ENCODE measurements around the gene SDHB. TPM values are rescaled to one million over a fixed set of nuclear protein-coding genes. Genes with fewer than 3 reads are reported as not detected.

SDHB gene
- total RNA-seq, 4 donors from 2014 or later, result 238 to 405 (median 328) TPM

DNA sequence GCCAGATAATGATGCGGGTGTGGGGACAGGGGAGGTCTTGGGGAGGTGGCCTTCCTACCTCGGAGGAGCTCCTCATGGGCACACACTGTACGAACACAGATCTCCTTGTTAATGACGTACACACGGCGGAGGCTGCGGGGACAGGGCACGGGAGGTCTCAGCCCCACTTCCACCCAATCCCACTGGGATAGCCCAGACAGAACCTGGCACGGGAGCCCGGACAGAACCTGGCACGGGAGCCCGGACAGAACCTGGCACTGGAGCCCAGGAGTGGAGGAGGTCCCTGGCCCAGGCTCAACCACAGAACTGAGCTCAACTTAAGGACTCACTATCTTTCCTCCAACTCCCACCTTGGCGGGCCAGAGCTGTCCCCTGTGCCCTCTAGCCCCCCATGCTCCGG is 78.6 kb downstream of the SDHB start:
- in situ Hi-C loops (cut with MboI; ENCODE audit: low sequenced_read_pairs in 4 of 4), result no loop called here
- Histone ChIP-seq H3K4me1 (no peaks in the 10 kb centered on the region), H3K36me3 (no peaks in the 10 kb centered on the region), H3K27ac (no peak overlapping the region), H3K4me3 (no peak overlapping the region), H3K27me3 (peaks cover 0 to 4% (median 0%) of the 10 kb centered on the region in 3 donors), H3K9me3 (no peaks in the 10 kb centered on the region)
- intact Hi-C loops (cut with DNase I; ENCODE audit: low total_unique reads), result no loop called here
- ATAC-seq (no peak), DNase-seq (no peak)
- TF ChIP-seq POLR2A (IDR thresholded peaks at IDR 0.05), result no peak
- TF ChIP-seq, protein P1, sequence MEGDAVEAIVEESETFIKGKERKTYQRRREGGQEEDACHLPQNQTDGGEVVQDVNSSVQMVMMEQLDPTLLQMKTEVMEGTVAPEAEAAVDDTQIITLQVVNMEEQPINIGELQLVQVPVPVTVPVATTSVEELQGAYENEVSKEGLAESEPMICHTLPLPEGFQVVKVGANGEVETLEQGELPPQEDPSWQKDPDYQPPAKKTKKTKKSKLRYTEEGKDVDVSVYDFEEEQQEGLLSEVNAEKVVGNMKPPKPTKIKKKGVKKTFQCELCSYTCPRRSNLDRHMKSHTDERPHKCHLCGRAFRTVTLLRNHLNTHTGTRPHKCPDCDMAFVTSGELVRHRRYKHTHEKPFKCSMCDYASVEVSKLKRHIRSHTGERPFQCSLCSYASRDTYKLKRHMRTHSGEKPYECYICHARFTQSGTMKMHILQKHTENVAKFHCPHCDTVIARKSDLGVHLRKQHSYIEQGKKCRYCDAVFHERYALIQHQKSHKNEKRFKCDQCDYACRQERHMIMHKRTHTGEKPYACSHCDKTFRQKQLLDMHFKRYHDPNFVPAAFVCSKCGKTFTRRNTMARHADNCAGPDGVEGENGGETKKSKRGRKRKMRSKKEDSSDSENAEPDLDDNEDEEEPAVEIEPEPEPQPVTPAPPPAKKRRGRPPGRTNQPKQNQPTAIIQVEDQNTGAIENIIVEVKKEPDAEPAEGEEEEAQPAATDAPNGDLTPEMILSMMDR (IDR thresholded peaks at IDR 0.05 in 4 of 5, conservative IDR thresholded peaks at IDR 0.05 in 1 of 5), result no peak

DNA sequence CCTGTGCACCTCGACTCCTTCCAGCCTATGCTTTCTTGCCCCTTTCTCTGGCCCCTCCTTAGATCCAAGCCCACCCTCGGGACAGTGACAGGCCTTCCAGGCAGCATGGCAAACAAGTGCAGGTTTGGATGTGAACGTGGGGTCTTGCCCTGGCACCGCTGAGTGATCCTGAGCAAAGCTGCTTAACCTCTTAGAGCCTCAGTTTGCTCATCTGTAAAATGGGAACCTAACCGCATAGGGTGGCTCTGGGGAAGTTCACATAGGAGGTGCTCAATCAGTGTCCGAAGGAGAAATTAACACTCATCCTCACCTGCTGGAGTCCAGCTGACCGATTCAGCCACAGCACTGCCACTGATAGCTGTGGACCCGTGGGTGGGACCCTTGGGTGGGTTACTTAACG is 80.6 kb downstream of the SDHB start:
- ATAC-seq (no peak), DNase-seq (no peak)
- TF ChIP-seq, protein P1 (IDR thresholded peaks at IDR 0.05 in 4 of 5, conservative IDR thresholded peaks at IDR 0.05 in 1 of 5), result no peak
- no peak for TF ChIP-seq POLR2A (IDR thresholded peaks at IDR 0.05)
- Histone ChIP-seq H3K27me3 (no peaks in the 10 kb centered on the region), H3K4me1 (no peaks in the 10 kb centered on the region), H3K4me3 (no peak overlapping the region), H3K9me3 (no peaks in the 10 kb centered on the region), H3K36me3 (peaks cover 0 to 7% of the 10 kb centered on the region in 2 donors), H3K27ac (no peak overlapping the region)
- intact Hi-C loops (cut with DNase I; ENCODE audit: low total_unique reads) (no loop called here), in situ Hi-C loops (cut with MboI; ENCODE audit: low sequenced_read_pairs in 4 of 4) (no loop called here)

DNA sequence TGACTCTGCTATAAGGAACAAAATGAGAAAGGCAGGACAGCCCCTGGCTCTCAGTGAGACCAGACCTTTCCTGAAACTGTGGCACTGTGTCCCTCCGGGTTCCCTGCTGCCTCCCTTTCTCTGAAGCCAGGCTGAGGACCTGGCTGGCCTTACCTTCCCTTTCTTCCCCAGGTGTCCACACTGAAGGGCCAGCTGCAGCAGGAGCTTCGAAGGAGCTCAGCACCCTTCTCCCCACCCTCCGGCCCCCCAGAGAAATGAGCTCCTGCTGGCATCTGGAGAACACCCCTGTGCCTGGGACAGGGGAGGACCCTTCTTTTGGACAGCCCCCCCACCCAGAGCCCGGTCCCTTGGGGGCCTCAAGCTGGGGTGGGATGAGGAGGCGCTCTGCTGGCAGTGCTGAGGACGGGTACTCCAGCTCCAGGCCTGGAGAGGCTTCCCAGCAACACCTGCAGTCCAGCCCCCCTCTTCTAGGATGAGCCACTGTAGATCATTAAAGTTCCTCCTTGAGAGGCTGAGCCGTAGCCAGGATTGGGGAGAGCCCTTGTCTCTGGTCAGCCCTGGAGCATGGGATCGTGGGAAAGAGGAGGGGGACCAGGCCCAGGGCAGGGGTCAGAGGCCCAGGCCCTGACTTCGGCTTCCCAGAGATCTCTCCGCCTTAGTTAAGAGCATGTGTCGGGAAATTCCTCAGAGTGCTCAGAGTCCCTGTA is 81.5 kb downstream of the SDHB start:
- TF ChIP-seq POLR2A (IDR thresholded peaks at IDR 0.05), result no peak
- TF ChIP-seq, protein P1 (IDR thresholded peaks at IDR 0.05 in 4 of 5, conservative IDR thresholded peaks at IDR 0.05 in 1 of 5), result no peak
- intact Hi-C loops (cut with DNase I; ENCODE audit: low total_unique reads) (no loop called here), in situ Hi-C loops (cut with MboI; ENCODE audit: low sequenced_read_pairs in 4 of 4) (no loop called here)
- Histone ChIP-seq H3K36me3 (peaks cover 0 to 10% of the 10 kb centered on the region in 2 donors), H3K4me3 (no peak overlapping the region), H3K4me1 (no peaks in the 10 kb centered on the region), H3K9me3 (no peaks in the 10 kb centered on the region), H3K27me3 (no peaks in the 10 kb centered on the region), H3K27ac (no peak overlapping the region)
- no peak for DNase-seq
- no peak for ATAC-seq

DNA sequence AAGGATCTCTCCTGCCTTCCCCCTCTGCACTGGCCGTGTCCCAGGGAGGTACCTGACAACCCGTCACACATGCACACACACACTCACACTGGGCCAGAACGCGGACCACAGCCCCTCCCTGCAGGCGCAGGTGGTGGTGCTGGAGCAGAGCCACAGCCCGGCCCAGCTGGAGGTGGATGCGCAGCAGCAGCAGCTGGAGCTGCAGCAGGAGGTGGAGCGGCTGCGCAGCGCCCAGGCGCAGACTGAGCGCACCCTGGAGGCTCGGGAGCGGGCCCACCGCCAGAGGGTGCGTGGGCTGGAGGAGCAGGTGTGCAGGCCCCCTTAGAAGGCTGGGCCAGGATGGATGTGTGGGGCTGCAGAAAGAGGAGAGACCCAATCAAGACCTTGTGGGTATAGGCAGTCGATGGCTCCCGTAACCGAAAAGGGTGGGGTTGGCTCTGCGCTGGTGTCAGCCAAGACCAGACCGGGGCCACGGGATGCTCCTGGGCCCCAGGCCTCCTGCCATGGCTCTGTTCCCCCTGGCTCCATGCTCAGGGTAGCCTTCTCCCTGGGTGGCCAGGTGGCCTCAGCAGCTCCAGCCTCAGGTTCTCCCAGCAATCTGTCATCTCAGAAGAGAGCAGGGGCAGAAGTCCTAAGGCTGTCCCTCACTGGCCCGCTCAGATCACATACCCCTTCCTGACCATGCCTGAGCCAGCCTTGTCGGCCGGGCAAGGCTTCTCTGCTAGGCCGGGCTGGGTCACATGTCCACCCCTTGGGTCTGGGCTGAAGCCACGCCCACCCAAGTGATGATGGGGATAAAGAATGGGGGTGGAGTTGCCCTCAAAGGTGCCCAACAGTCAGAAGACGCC is 82.3 kb downstream of the SDHB start:
- Histone ChIP-seq H3K4me3 (no peak overlapping the region), H3K4me1 (no peaks in the 10 kb centered on the region), H3K9me3 (no peaks in the 10 kb centered on the region), H3K36me3 (peaks cover 0 to 10% of the 10 kb centered on the region in 2 donors), H3K27ac (no peak overlapping the region), H3K27me3 (no peaks in the 10 kb centered on the region)
- TF ChIP-seq, protein P1 (IDR thresholded peaks at IDR 0.05 in 4 of 5, conservative IDR thresholded peaks at IDR 0.05 in 1 of 5), result no peak
- TF ChIP-seq POLR2A (IDR thresholded peaks at IDR 0.05), result no peak
- in situ Hi-C loops (cut with MboI; ENCODE audit: low sequenced_read_pairs in 4 of 4), result no loop called here
- intact Hi-C loops (cut with DNase I; ENCODE audit: low total_unique reads), result no loop called here
- no peak for DNase-seq
- no peak for ATAC-seq

Data from gastrocnemius medialis (tissue), 4 donors.